Fibroblast of lung (primary cell): ENCODE results near the gene PDSS2. TPM values are rescaled to one million over a fixed set of nuclear protein-coding genes. Genes with fewer than 3 reads are reported as not detected.

Experiments
- DNase-seq, 2 donors: peaks; one replicate each; pipeline versions ENCODE4 v3.0.0 to v3.0.0-alpha.2; 2010; ENCODE audit warnings: low read depth in 2 of 2
- H2AFZ ChIP-seq: 2 replicates; pipeline ENCODE4 v1.5.1; 2012; ENCODE audit warnings: low read length, control low read depth, inconsistent platforms
- H3K27ac ChIP-seq: 2 replicates; pipeline ENCODE4 v1.5.1; 2011; ENCODE audit warnings: low read length, control low read depth; ENCODE audit not compliant: insufficient read depth
- H3K27me3 ChIP-seq: 2 replicates; pipeline ENCODE4 v1.5.1; 2011; ENCODE audit warnings: mild to moderate bottlenecking, low read length; ENCODE audit not compliant: control insufficient read depth, insufficient read depth
- H3K36me3 ChIP-seq: 2 replicates; pipeline ENCODE4 v1.5.1; 2011; ENCODE audit warnings: low read length; ENCODE audit not compliant: control insufficient read depth, insufficient read depth
- H3K4me1 ChIP-seq: 2 replicates; pipeline ENCODE4 v1.5.1; 2011; ENCODE audit warnings: low read length; ENCODE audit not compliant: control insufficient read depth, insufficient read depth; ENCODE audit errors: extremely low read depth
- H3K4me2 ChIP-seq: 2 replicates; pipeline ENCODE4 v1.5.1; 2011; ENCODE audit warnings: low read length, control low read depth; ENCODE audit not compliant: insufficient read depth; ENCODE audit errors: extremely low read depth
- H3K4me3 ChIP-seq, 4 experiments: fragments of 200-600 bp in 1 of 4; sonication (generic) in 1 of 4; replicated peaks in 1 of 4; 2 replicates each; pipeline ENCODE4 v1.5.1; 2011 to 2016; ENCODE audit warnings: low read length in 4 of 4, low read depth in 3 of 4, mild to moderate bottlenecking in 3 of 4, control low read depth in 2 of 4, inconsistent platforms in 1 of 4, mixed read lengths in 1 of 4; ENCODE audit not compliant: insufficient read depth in 1 of 4; ENCODE audit errors: control extremely low read depth in 1 of 4
- H3K79me2 ChIP-seq: 2 replicates; pipeline ENCODE4 v1.5.1; 2012; ENCODE audit warnings: mild to moderate bottlenecking, low read length, inconsistent platforms; ENCODE audit not compliant: control insufficient read depth, insufficient read depth
- H3K9ac ChIP-seq: 2 replicates; pipeline ENCODE4 v1.5.1; 2011; ENCODE audit warnings: mild to moderate bottlenecking, low read length, control low read depth; ENCODE audit not compliant: insufficient read depth
- H3K9me3 ChIP-seq: 2 replicates; pipeline ENCODE4 v1.5.1; 2012; ENCODE audit warnings: low read depth, low read length; ENCODE audit not compliant: control insufficient read depth, insufficient read depth
- H4K20me1 ChIP-seq: 2 replicates; pipeline ENCODE4 v1.5.1; 2011; ENCODE audit warnings: low read length; ENCODE audit not compliant: control insufficient read depth, insufficient read depth; ENCODE audit errors: extremely low read depth
- CTCF ChIP-seq, 2 donors: IDR thresholded peaks in 1 of 2; conservative IDR thresholded peaks in 1 of 2; 1 replicate in 1 of 2; 2 replicates in 1 of 2; pipeline ENCODE4 v1.5.1; 2011 to 2012; ENCODE audit warnings: low read length in 2 of 2, control low read depth in 1 of 2, inconsistent platforms in 1 of 2, low read depth in 1 of 2, mild to moderate bottlenecking in 1 of 2
- EZH2 ChIP-seq: IDR thresholded peaks from 2 replicates; pipeline ENCODE4 v1.5.1; 2012; ENCODE audit warnings: low read length, control low read depth, mild to moderate bottlenecking; ENCODE audit errors: missing control alignments
- polyA plus RNA-seq, 2 donors: library from polyadenylated mRNA; depleted of rRNA in 1 of 2; stranded (reverse) in 1 of 2; unstranded in 1 of 2; fragments of >200 nt; gene quantifications; 2 replicates each; pipeline ENCODE4 v1.2.1, GENCODE V29; 2011 to 2012; ENCODE audit warnings: missing spikeins in 1 of 2
- total RNA-seq: library from RNA; depleted of rRNA; stranded (reverse); fragments of >200 nt; gene quantifications from 2 replicates; pipeline ENCODE4 v1.2.1, GENCODE V29; 2014

Gene PDSS2
- total and polyA plus RNA-seq, 2 donors (not counting 1 experiment from before 2014, with no cell fraction given): 12.1 to 13.8 TPM

GRCh38 chr6:107128175-107128574 is 331.2 kb downstream of the PDSS2 start:
- Histone ChIP-seq H3K4me3 (no peak overlapping the region), H3K9me3 (no peaks in the 10 kb centered on the region), H2AFZ (no peak overlapping the region), H4K20me1 (no peaks in the 10 kb centered on the region), H3K27me3 (no peaks in the 10 kb centered on the region), H3K79me2 (no peaks in the 10 kb centered on the region), H3K36me3 (no peaks in the 10 kb centered on the region), H3K4me1 (no peaks in the 10 kb centered on the region), H3K4me2 (no peak overlapping the region), H3K9ac (no peak overlapping the region), H3K27ac (no peak overlapping the region)
- no peak for TF ChIP-seq CTCF (conservative IDR thresholded peaks at IDR 0.05 in 1 of 2, IDR thresholded peaks at IDR 0.05 in 1 of 2; ENCODE audit: low read depth in 1 of 2, low read length in 2 of 2)
- no peak for TF ChIP-seq EZH2
- peak in 1 of 2 donors; percentile 56 for DNase-seq

GRCh38 chr6:107125771-107126170 is 333.6 kb downstream of the PDSS2 start:
- no peaks in the 10 kb centered on the region for H3K4me1 ChIP-seq
- H3K27ac ChIP-seq: no peak overlapping the region
- H3K9ac ChIP-seq: no peak overlapping the region
- H3K4me2 ChIP-seq: no peak overlapping the region
- no peaks in the 10 kb centered on the region for H3K9me3 ChIP-seq
- no peaks in the 10 kb centered on the region for H4K20me1 ChIP-seq
- no peak overlapping the region for H2AFZ ChIP-seq
- H3K79me2 ChIP-seq: no peaks in the 10 kb centered on the region
- no peak overlapping the region for H3K4me3 ChIP-seq
- TF ChIP-seq CTCF (conservative IDR thresholded peaks at IDR 0.05 in 1 of 2, IDR thresholded peaks at IDR 0.05 in 1 of 2; ENCODE audit: low read depth in 1 of 2, low read length in 2 of 2): no peak
- no peak for TF ChIP-seq EZH2
- DNase-seq: no peak
- no peaks in the 10 kb centered on the region for H3K27me3 ChIP-seq
- H3K36me3 ChIP-seq: no peaks in the 10 kb centered on the region

- TF ChIP-seq EZH2 (no peak), CTCF (conservative IDR thresholded peaks at IDR 0.05 in 1 of 2, IDR thresholded peaks at IDR 0.05 in 1 of 2; ENCODE audit: low read depth in 1 of 2, low read length in 2 of 2) (no peak)
- Histone ChIP-seq H3K36me3 (no peaks in the 10 kb centered on the region), H3K9me3 (no peaks in the 10 kb centered on the region), H4K20me1 (no peaks in the 10 kb centered on the region), H3K4me2 (no peak overlapping the region), H3K27ac (no peak overlapping the region), H3K27me3 (no peaks in the 10 kb centered on the region), H3K79me2 (no peaks in the 10 kb centered on the region), H3K9ac (no peak overlapping the region), H3K4me3 (no peak overlapping the region), H2AFZ (no peak overlapping the region), H3K4me1 (no peaks in the 10 kb centered on the region)
- DNase-seq: no peak
Measured at GRCh38 chr6:107124934-107125348, 334.4 kb downstream of the PDSS2 start.
